Progenitor cell of endocrine pancreas (in vitro differentiated cells): ENCODE data around the gene IPO11. TPM values are rescaled to one million over a fixed set of nuclear protein-coding genes. Genes with fewer than 3 reads are reported as not detected.
"Not testable (repeated sequence)": the region's sequence is repeated elsewhere in the genome, so short reads cannot be mapped to it uniquely, and the experiment has no call there.

ENCODE experiments used
- DNase-seq: peaks from one replicate; pipeline ENCODE4 v3.0.0; 2021; ENCODE audit warnings: low spot score; ENCODE audit not compliant: unreplicated experiment
- H3K27ac Mint-ChIP-seq: 2 replicates; pipeline ENCODE4 v1.8.0; 2021; ENCODE audit warnings: mild to moderate bottlenecking, moderate library complexity, mixed read lengths
- H3K27me3 Mint-ChIP-seq: 2 replicates; pipeline ENCODE4 v1.8.0; 2021; ENCODE audit warnings: mixed read lengths
- H3K36me3 Mint-ChIP-seq: 2 replicates; pipeline ENCODE4 v1.8.0; 2022; ENCODE audit warnings: mixed read lengths; ENCODE audit not compliant: insufficient read depth
- H3K4me1 Mint-ChIP-seq: 2 replicates; pipeline ENCODE4 v1.8.0; 2021; ENCODE audit warnings: low read depth, mixed read lengths
- H3K4me3 Mint-ChIP-seq: 2 replicates; pipeline ENCODE4 v1.8.0; 2021; ENCODE audit warnings: low read depth, mild to moderate bottlenecking, moderate library complexity, mixed read lengths
- H3K9me3 Mint-ChIP-seq: 2 replicates; pipeline ENCODE4 v1.8.0; 2021; ENCODE audit warnings: low read depth, mixed read lengths
- CTCF ChIP-seq: fragments of 200-600 bp; sonication (generic); IDR thresholded peaks from one replicate; pipeline ENCODE4 v1.5.0; 2021; ENCODE audit warnings: antibody characterized with exemption, mild to moderate bottlenecking; ENCODE audit not compliant: unreplicated experiment
- total RNA-seq: library from RNA; stranded (reverse); gene quantifications from 2 replicates; pipeline ENCODE4 v1.2.1, GENCODE V29; 2021

IPO11 gene
- total RNA-seq, 1 donor from 2014 or later: 32.7 TPM

GRCh38 chr5:62623271-62623670, 210.7 kb downstream of the IPO11 start:
- no peak for DNase-seq
- no peaks in the 10 kb centered on the region for H3K27me3 Mint-ChIP-seq
- H3K9me3 Mint-ChIP-seq: no peaks in the 10 kb centered on the region
- no peak for TF ChIP-seq CTCF
- no peak overlapping the region for H3K4me3 Mint-ChIP-seq
- no peaks in the 10 kb centered on the region for H3K4me1 Mint-ChIP-seq
- no peak overlapping the region for H3K27ac Mint-ChIP-seq
- H3K36me3 Mint-ChIP-seq: peaks cover 3% of the 10 kb centered on the region

GRCh38 chr5:62624436-62624835, 211.9 kb downstream of the IPO11 start:
- not testable (repeated sequence) for H3K27me3 Mint-ChIP-seq, H3K27ac Mint-ChIP-seq, H3K36me3 Mint-ChIP-seq, DNase-seq, H3K4me3 Mint-ChIP-seq, H3K4me1 Mint-ChIP-seq, H3K9me3 Mint-ChIP-seq

- no peak for DNase-seq
- no peak overlapping the region for H3K4me3 Mint-ChIP-seq
- H3K36me3 Mint-ChIP-seq: no peaks in the 10 kb centered on the region
- no peak for TF ChIP-seq CTCF
- no peak overlapping the region for H3K27ac Mint-ChIP-seq
- H3K9me3 Mint-ChIP-seq: no peaks in the 10 kb centered on the region
- no peaks in the 10 kb centered on the region for H3K4me1 Mint-ChIP-seq
- H3K27me3 Mint-ChIP-seq: no peaks in the 10 kb centered on the region
Measured at GRCh38 chr5:62626534-62626933, 214.0 kb downstream of the IPO11 start.

GRCh38 chr5:62627121-62627520, 214.6 kb downstream of the IPO11 start:
- no peak for DNase-seq
- H3K9me3 Mint-ChIP-seq: no peaks in the 10 kb centered on the region
- no peak overlapping the region for H3K27ac Mint-ChIP-seq
- H3K36me3 Mint-ChIP-seq: no peaks in the 10 kb centered on the region
- no peak for TF ChIP-seq CTCF
- no peak overlapping the region for H3K4me3 Mint-ChIP-seq
- H3K4me1 Mint-ChIP-seq: no peaks in the 10 kb centered on the region
- no peaks in the 10 kb centered on the region for H3K27me3 Mint-ChIP-seq

- no peak for DNase-seq
- H3K27me3 Mint-ChIP-seq: no peaks in the 10 kb centered on the region
- no peaks in the 10 kb centered on the region for H3K4me1 Mint-ChIP-seq
- no peak for TF ChIP-seq CTCF
- H3K36me3 Mint-ChIP-seq: no peaks in the 10 kb centered on the region
- no peak overlapping the region for H3K4me3 Mint-ChIP-seq
- H3K9me3 Mint-ChIP-seq: no peaks in the 10 kb centered on the region
- H3K27ac Mint-ChIP-seq: no peak overlapping the region
Measured at GRCh38 chr5:62627901-62628300, 215.3 kb downstream of the IPO11 start.

GRCh38 chr5:62631909-62632580, 219.5 kb downstream of the IPO11 start:
- Mint-ChIP-seq H3K36me3 (no peaks in the 10 kb centered on the region), H3K4me1 (peaks cover 5% of the 10 kb centered on the region), H3K27ac (no peak overlapping the region), H3K4me3 (no peak overlapping the region), H3K9me3 (no peaks in the 10 kb centered on the region), H3K27me3 (no peaks in the 10 kb centered on the region)
- no peak for DNase-seq
- no peak for TF ChIP-seq CTCF
